PC-9 (cell line): ENCODE results near the gene GAS7. TPM values are rescaled to one million over a fixed set of nuclear protein-coding genes. Genes with fewer than 3 reads are reported as not detected.

Experiments used
- BruUV-seq: library from RNA; stranded (reverse); fragments of 400-500 nt; replicated peaks from 2 replicates; lab custom pipeline; 2021; lab: Mats Ljungman, UMichigan
- CTCF ChIA-PET: fragments of 300-600 bp; sonication (Branson Sonifier 250); formaldehyde crosslinking; loops from one replicate; lab custom pipeline; 2022; ENCODE audit warnings: antibody characterized with exemption; lab: Charles Lee
- POLR2A ChIA-PET: fragments of 300-600 bp; sonication (Branson Sonifier 250); formaldehyde crosslinking; loops from one replicate; lab custom pipeline; 2022; ENCODE audit warnings: antibody characterized with exemption; ENCODE audit not compliant: unreplicated experiment; lab: Charles Lee
- DNase-seq, 2 experiments: peaks; one replicate each; pipeline versions ENCODE4 v3.0.0 to v3.0.0-alpha.2; 2015 to 2022; ENCODE audit warnings: mixed read lengths in 1 of 2
- H2AFZ ChIP-seq: fragments of 200-600 bp; sonication (generic); 2 replicates; pipeline ENCODE4 v1.8.1; 2017; ENCODE audit warnings: antibody characterized with exemption
- H3F3A ChIP-seq: fragments of 200-600 bp; sonication (generic); 2 replicates; pipeline ENCODE4 v1.8.1; 2017; ENCODE audit warnings: antibody characterized with exemption, mild to moderate bottlenecking, low read depth; ENCODE audit not compliant: insufficient read depth
- H3K27ac ChIP-seq: fragments of 200-600 bp; sonication (generic); 2 replicates; pipeline ENCODE4 v1.6.1; 2016; ENCODE audit warnings: mixed run types
- H3K27me3 ChIP-seq: fragments of 200-600 bp; sonication (generic); 2 replicates; pipeline ENCODE4 v1.6.1; 2016; ENCODE audit warnings: low read depth, mixed run types; ENCODE audit not compliant: insufficient read depth
- H3K36me3 ChIP-seq: fragments of 200-600 bp; sonication (generic); 2 replicates; pipeline ENCODE4 v1.6.1; 2016; ENCODE audit warnings: low read depth, mixed run types
- H3K4me1 ChIP-seq: fragments of 200-600 bp; sonication (generic); replicated peaks from 2 replicates; pipeline ENCODE4 v1.6.1; 2016; ENCODE audit warnings: mixed run types; ENCODE audit not compliant: insufficient read depth
- H3K4me2 ChIP-seq: fragments of 200-600 bp; sonication (generic); 2 replicates; pipeline ENCODE4 v1.6.1; 2017; ENCODE audit warnings: mixed run types
- H3K4me3 ChIP-seq: fragments of 200-600 bp; sonication (generic); 2 replicates; pipeline ENCODE4 v1.6.1; 2016; ENCODE audit warnings: mixed run types
- H3K79me2 ChIP-seq: fragments of 200-600 bp; sonication (generic); 2 replicates; pipeline ENCODE4 v1.6.1; 2017; ENCODE audit warnings: low read depth, mixed run types
- H3K9me2 ChIP-seq: fragments of 200-600 bp; sonication (generic); 2 replicates; pipeline ENCODE4 v1.8.1; 2017; ENCODE audit warnings: mild to moderate bottlenecking; ENCODE audit not compliant: insufficient read depth
- H3K9me3 ChIP-seq: fragments of 200-600 bp; sonication (generic); 2 replicates; pipeline ENCODE4 v1.8.1; 2016; ENCODE audit warnings: low read depth; ENCODE audit not compliant: insufficient read depth
- H4K20me1 ChIP-seq: fragments of 200-600 bp; sonication (generic); 2 replicates; pipeline ENCODE4 v1.8.1; 2017; ENCODE audit not compliant: insufficient read depth
- EZH2 ChIP-seq: fragments of 200-600 bp; sonication (generic); IDR thresholded peaks from 2 replicates; pipeline ENCODE4 v1.8.0; 2017; ENCODE audit warnings: antibody characterized with exemption, low read depth
- intact Hi-C: fragments of 100-400 bp; cut with micrococcal nuclease; formaldehyde crosslinking; loops from one replicate; pipeline ENCODE4 v1.10.0; 2022; ENCODE audit not compliant: unreplicated experiment
- total RNA-seq: library from RNA; stranded (reverse); gene quantifications from 2 replicates; pipeline ENCODE4 v1.2.3, GENCODE V29; 2021
- TF ChIP-seq, protein P1 (sequence below): fragments of 200-600 bp; sonication (generic); conservative IDR thresholded peaks from 2 replicates; pipeline ENCODE4 v1.6.1; 2017; ENCODE audit warnings: mixed run types, antibody characterized with exemption, mild to moderate bottlenecking, moderate library complexity

GAS7 gene
- total RNA-seq, 1 experiment from 2014 or later = not detected

DNA sequence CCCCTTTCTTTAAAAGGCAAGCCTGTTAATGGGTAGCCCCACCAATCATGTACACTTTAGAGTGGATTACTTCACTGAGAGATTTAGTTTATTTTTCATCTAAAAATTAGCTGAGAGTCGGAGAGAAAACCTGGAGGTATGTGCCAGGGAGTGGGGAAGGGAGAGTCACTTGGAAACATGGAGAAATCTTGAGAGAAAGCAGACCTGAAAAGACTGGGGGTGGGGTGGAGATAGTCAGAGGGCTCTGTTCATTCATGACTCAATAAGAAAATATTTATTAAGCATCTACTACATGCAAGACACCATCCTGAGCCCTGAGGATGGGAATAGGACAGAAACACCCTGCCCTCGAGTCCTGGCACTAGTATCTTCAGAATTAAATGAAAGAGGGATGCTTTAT lies 265.9 kb downstream of the GAS7 start:
- ChIA-PET CTCF (no interaction called here), POLR2A (no interaction called here)
- Histone ChIP-seq H2AFZ (no peak overlapping the region), H3K4me1 (no peaks in the 10 kb centered on the region), H4K20me1 (no peaks in the 10 kb centered on the region), H3K4me2 (no peak overlapping the region), H3K9me3 (no peaks in the 10 kb centered on the region), H3K4me3 (no peak overlapping the region), H3K79me2 (no peaks in the 10 kb centered on the region), H3K36me3 (no peaks in the 10 kb centered on the region), H3K27me3 (peaks cover 53% of the 10 kb centered on the region), H3F3A (no peaks in the 10 kb centered on the region), H3K27ac (no peak overlapping the region), H3K9me2 (no peaks in the 10 kb centered on the region)
- DNase-seq = no peak
- intact Hi-C loops = no loop called here
- BruUV-seq = no TSS peak
- TF ChIP-seq EZH2 = no peak
- TF ChIP-seq, protein P1, sequence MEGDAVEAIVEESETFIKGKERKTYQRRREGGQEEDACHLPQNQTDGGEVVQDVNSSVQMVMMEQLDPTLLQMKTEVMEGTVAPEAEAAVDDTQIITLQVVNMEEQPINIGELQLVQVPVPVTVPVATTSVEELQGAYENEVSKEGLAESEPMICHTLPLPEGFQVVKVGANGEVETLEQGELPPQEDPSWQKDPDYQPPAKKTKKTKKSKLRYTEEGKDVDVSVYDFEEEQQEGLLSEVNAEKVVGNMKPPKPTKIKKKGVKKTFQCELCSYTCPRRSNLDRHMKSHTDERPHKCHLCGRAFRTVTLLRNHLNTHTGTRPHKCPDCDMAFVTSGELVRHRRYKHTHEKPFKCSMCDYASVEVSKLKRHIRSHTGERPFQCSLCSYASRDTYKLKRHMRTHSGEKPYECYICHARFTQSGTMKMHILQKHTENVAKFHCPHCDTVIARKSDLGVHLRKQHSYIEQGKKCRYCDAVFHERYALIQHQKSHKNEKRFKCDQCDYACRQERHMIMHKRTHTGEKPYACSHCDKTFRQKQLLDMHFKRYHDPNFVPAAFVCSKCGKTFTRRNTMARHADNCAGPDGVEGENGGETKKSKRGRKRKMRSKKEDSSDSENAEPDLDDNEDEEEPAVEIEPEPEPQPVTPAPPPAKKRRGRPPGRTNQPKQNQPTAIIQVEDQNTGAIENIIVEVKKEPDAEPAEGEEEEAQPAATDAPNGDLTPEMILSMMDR = no peak

DNA sequence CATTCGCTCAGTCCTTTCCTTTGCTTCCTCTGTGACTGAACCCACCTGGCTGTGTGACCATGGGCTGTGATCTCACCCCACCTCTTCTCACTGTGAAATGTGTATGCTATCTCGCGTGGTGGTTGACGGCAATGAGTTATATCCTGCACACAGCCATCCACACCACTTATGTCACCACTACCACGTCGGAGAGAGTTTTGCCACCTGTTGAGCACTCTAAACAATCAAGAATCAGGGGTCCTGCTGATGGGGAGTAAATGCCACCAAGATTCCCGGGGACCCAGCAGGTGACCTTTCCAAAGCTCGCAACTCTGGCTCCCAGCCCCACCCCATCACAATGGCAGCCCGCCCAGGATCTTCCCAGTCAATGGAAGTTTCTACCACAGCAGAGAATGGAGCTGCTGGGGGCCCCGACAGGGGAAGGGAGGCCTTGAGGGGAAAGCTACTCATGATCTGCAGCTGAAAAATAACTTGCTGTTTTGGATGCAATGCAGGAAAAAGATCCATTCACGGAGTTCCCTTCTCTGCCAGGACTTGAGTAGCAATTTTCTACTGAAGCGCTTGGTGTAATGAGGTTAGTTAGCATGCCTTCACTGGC lies 267.2 kb downstream of the GAS7 start:
- intact Hi-C loops = no loop called here
- H3F3A ChIP-seq = no peaks in the 10 kb centered on the region
- peaks cover 42% of the 10 kb centered on the region for H3K27me3 ChIP-seq
- no peaks in the 10 kb centered on the region for H3K36me3 ChIP-seq
- no peak overlapping the region for H2AFZ ChIP-seq
- POLR2A ChIA-PET = no interaction called here
- no peak overlapping the region for H3K4me3 ChIP-seq
- H3K4me2 ChIP-seq = no peak overlapping the region
- no peak for TF ChIP-seq EZH2
- TF ChIP-seq, protein P1 = no peak
- H3K9me2 ChIP-seq = no peaks in the 10 kb centered on the region
- no TSS peak for BruUV-seq
- no peaks in the 10 kb centered on the region for H3K4me1 ChIP-seq
- CTCF ChIA-PET = interaction anchor here (0.7 to 1.2 kb wide), 3 partner anchors 42 to 832 kb away, joined by 3 read pairs; no protein-coding TSS in a partner anchor
- DNase-seq = no peak
- no peaks in the 10 kb centered on the region for H4K20me1 ChIP-seq
- H3K79me2 ChIP-seq = no peaks in the 10 kb centered on the region
- no peak overlapping the region for H3K27ac ChIP-seq
- no peaks in the 10 kb centered on the region for H3K9me3 ChIP-seq

DNA sequence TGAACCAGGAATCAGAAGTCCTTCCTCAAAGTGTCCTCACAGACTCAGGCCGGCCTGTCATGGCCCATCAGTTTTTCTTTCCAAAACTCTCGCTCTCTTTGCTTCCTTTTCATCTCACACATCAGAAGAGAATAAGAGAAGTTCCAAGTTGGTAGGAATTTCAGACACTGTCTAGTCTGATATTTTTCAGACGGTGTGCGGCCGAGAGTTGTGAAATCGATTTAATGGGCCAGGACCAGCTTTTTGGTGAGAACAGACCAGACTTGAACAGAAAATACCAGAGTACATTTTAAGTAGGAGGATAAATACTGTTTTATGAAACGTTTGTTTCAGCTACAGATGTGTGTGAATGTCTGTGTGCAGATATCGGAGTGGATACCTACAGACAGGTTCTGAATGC lies 268.5 kb downstream of the GAS7 start:
- Histone ChIP-seq H3F3A (no peaks in the 10 kb centered on the region), H3K4me2 (no peak overlapping the region), H3K36me3 (no peaks in the 10 kb centered on the region), H3K4me1 (no peaks in the 10 kb centered on the region), H2AFZ (no peak overlapping the region), H3K4me3 (no peak overlapping the region), H3K9me2 (no peaks in the 10 kb centered on the region), H3K79me2 (no peaks in the 10 kb centered on the region), H3K9me3 (no peaks in the 10 kb centered on the region), H3K27ac (no peak overlapping the region), H3K27me3 (peaks cover 32% of the 10 kb centered on the region), H4K20me1 (no peaks in the 10 kb centered on the region)
- no peak for TF ChIP-seq EZH2
- TF ChIP-seq, protein P1 = no peak
- DNase-seq = no peak
- no TSS peak for BruUV-seq
- ChIA-PET POLR2A (no interaction called here), CTCF (interaction anchor here (1.2 kb wide), 1 partner anchor 40 kb away, joined by 3 read pairs; no protein-coding TSS in a partner anchor)
- intact Hi-C loops = loop anchor here (1.0 to 10.0 kb wide), 3 partner anchors 128 to 285 kb away; partner anchors contain the start of gene USP43
